ENCODE results near the gene MFSD12. TPM values are rescaled to one million over a fixed set of nuclear protein-coding genes. Genes with fewer than 3 reads are reported as not detected.

The MFSD12 gene
- total and polyA plus RNA-seq, 2 experiments from 2014 or later = 44.7 to 57.7 TPM

GRCh38 chr19:3504735-3505134 is 52.7 kb downstream of the MFSD12 start:
- peaks cover 41% of the 10 kb centered on the region for H3K79me2 ChIP-seq
- H3K9me3 ChIP-seq (ENCODE audit: low read depth) = no peaks in the 10 kb centered on the region
- TF ChIP-seq EZH2phosphoT487 (IDR thresholded peaks at IDR 0.05; ENCODE audit: low read depth, severe bottlenecking, unreplicated experiment) (no peak), EZH2 (IDR thresholded peaks at IDR 0.05; ENCODE audit: borderline replicate concordance) (no peak), CTCF (IDR thresholded peaks at IDR 0.05; ENCODE audit: poor library complexity) (no peak)
- peaks cover 21% of the 10 kb centered on the region for H4K20me1 ChIP-seq (ENCODE audit: insufficient read depth, poor library complexity, severe bottlenecking)
- 65% methylated on average over 5 of the region's 5 CpGs for WGBS (ENCODE audit: low lambda C conversion rate, missing lambda C conversion rate)
- peak overlapping the region; percentile 91 for H3K27ac ChIP-seq
- DNase-seq (ENCODE audit: low spot score) = no peak
- H3K4me3 ChIP-seq = no peak overlapping the region
- no peaks in the 10 kb centered on the region for H3K36me3 ChIP-seq (replicated peaks; ENCODE audit: insufficient read depth, low read depth)
- peak overlapping the region; percentile 78 for H3K4me2 ChIP-seq
- H3K9me2 ChIP-seq (replicated peaks; ENCODE audit: insufficient read depth) = no peaks in the 10 kb centered on the region
- H2AFZ ChIP-seq = no peak overlapping the region
- no peaks in the 10 kb centered on the region for H3K27me3 ChIP-seq
- peaks cover 11% of the 10 kb centered on the region for H3K4me1 ChIP-seq (ENCODE audit: insufficient read depth)

GRCh38 chr19:3503036-3503572 is 54.3 kb downstream of the MFSD12 start:
- Histone ChIP-seq H3K27ac (no peak overlapping the region), H3K9me3 (ENCODE audit: low read depth) (no peaks in the 10 kb centered on the region), H3K27me3 (no peaks in the 10 kb centered on the region), H3K4me1 (ENCODE audit: insufficient read depth) (peaks cover 10% of the 10 kb centered on the region), H3K9me2 (replicated peaks; ENCODE audit: insufficient read depth) (no peaks in the 10 kb centered on the region), H3K79me2 (peaks cover 39% of the 10 kb centered on the region), H3K4me2 (no peak overlapping the region), H3K4me3 (no peak overlapping the region), H2AFZ (no peak overlapping the region), H4K20me1 (ENCODE audit: insufficient read depth, poor library complexity, severe bottlenecking) (peaks cover 6% of the 10 kb centered on the region), H3K36me3 (replicated peaks; ENCODE audit: insufficient read depth, low read depth) (no peaks in the 10 kb centered on the region)
- 85% methylated on average over 13 of the region's 13 CpGs for WGBS (ENCODE audit: low lambda C conversion rate, missing lambda C conversion rate)
- no peak for DNase-seq (ENCODE audit: low spot score)
- TF ChIP-seq EZH2phosphoT487 (IDR thresholded peaks at IDR 0.05; ENCODE audit: low read depth, severe bottlenecking, unreplicated experiment) = no peak

- no peak overlapping the region for H2AFZ ChIP-seq
- H3K9me3 ChIP-seq (ENCODE audit: low read depth) = no peaks in the 10 kb centered on the region
- no peaks in the 10 kb centered on the region for H4K20me1 ChIP-seq (ENCODE audit: insufficient read depth, poor library complexity, severe bottlenecking)
- no peak overlapping the region for H3K4me3 ChIP-seq
- H3K4me2 ChIP-seq = no peak overlapping the region
- H3K79me2 ChIP-seq = peaks cover 37% of the 10 kb centered on the region
- H3K27ac ChIP-seq = no peak overlapping the region
- H3K36me3 ChIP-seq (replicated peaks; ENCODE audit: insufficient read depth, low read depth) = no peaks in the 10 kb centered on the region
- no peak for DNase-seq (ENCODE audit: low spot score)
- no peaks in the 10 kb centered on the region for H3K27me3 ChIP-seq
- 96% methylated on average over 3 of the region's 3 CpGs for WGBS (ENCODE audit: low lambda C conversion rate, missing lambda C conversion rate)
- no peak for TF ChIP-seq EZH2phosphoT487 (IDR thresholded peaks at IDR 0.05; ENCODE audit: low read depth, severe bottlenecking, unreplicated experiment)
- no peak for TF ChIP-seq CTCF (IDR thresholded peaks at IDR 0.05; ENCODE audit: poor library complexity)
- no peak for TF ChIP-seq EZH2 (IDR thresholded peaks at IDR 0.05; ENCODE audit: borderline replicate concordance)
- peaks cover 4% of the 10 kb centered on the region for H3K4me1 ChIP-seq (ENCODE audit: insufficient read depth)
- H3K9me2 ChIP-seq (replicated peaks; ENCODE audit: insufficient read depth) = no peaks in the 10 kb centered on the region
Observed at GRCh38 chr19:3501780-3502179, 55.6 kb downstream of the MFSD12 start.

- H3K36me3 ChIP-seq (replicated peaks; ENCODE audit: insufficient read depth, low read depth) = no peaks in the 10 kb centered on the region
- no peaks in the 10 kb centered on the region for H3K9me3 ChIP-seq (ENCODE audit: low read depth)
- H3K4me3 ChIP-seq = peak within 1 kb of the TSS; percentile 32
- H4K20me1 ChIP-seq (ENCODE audit: insufficient read depth, poor library complexity, severe bottlenecking) = no peaks in the 10 kb centered on the region
- H3K4me2 ChIP-seq = peak within 1 kb of the TSS; percentile 65
- DNase-seq (ENCODE audit: low spot score) = peak; percentile 96
- H2AFZ ChIP-seq = peak within 1 kb of the TSS; percentile 51
- peaks cover 32% of the 10 kb centered on the region for H3K79me2 ChIP-seq
- no peaks in the 10 kb centered on the region for H3K9me2 ChIP-seq (replicated peaks; ENCODE audit: insufficient read depth)
- peak within 1 kb of the TSS; percentile 91 for H3K27ac ChIP-seq
- H3K4me1 ChIP-seq (ENCODE audit: insufficient read depth) = peaks cover 4% of the 10 kb centered on the region
- WGBS (ENCODE audit: low lambda C conversion rate, missing lambda C conversion rate) = under 1% methylated on average over 51 of the region's 52 CpGs
- H3K27me3 ChIP-seq = no peaks in the 10 kb centered on the region
- no peak for TF ChIP-seq CTCF (IDR thresholded peaks at IDR 0.05; ENCODE audit: poor library complexity)
- TF ChIP-seq EZH2 (IDR thresholded peaks at IDR 0.05; ENCODE audit: borderline replicate concordance) = no peak
- TF ChIP-seq EZH2phosphoT487 (IDR thresholded peaks at IDR 0.05; ENCODE audit: low read depth, severe bottlenecking, unreplicated experiment) = no peak
Observed at GRCh38 chr19:3500429-3501101, 56.8 kb downstream of the MFSD12 start, which contains the start of gene DOHH. Gene DOHH (minus strand): TSS chr19:3500674. CDS start chr19:3496814, 3,860 bp downstream.
